Heart left ventricle (tissue), 16 donors: Measurements from ENCODE around the gene EXOSC5. TPM values are rescaled to one million over a fixed set of nuclear protein-coding genes. Genes with fewer than 3 reads are reported as not detected.

Experiments
- ATAC-seq, 4 donors: fragments of 200-7000 bp; cut with Tn5 transposase; one replicate each; pipeline ENCODE4 v1.9.1; 2020 to 2022; ENCODE audit warnings: moderate library complexity in 4 of 4, mild to moderate bottlenecking in 3 of 4, moderate number of reproducible peaks in 1 of 4
- DNase-seq, 5 donors: peaks; one replicate each; pipeline ENCODE4 v3.0.0-alpha.2; 2020
- H3K27ac ChIP-seq, 12 donors: fragments of 200-600 bp; sonication (generic) in 4 of 12; one replicate each; pipeline versions ENCODE4 v1.5.0 to v1.8.0; 2016 to 2022; ENCODE audit warnings: mild to moderate bottlenecking in 2 of 12
- H3K27me3 ChIP-seq, 9 donors: fragments of 200-600 bp; sonication (generic) in 2 of 9; one replicate each; pipeline versions ENCODE4 v1.5.1 to v1.8.0; 2016 to 2022; ENCODE audit warnings: mild to moderate bottlenecking in 3 of 9
- H3K36me3 ChIP-seq, 9 donors: fragments of 200-600 bp; sonication (generic) in 2 of 9; one replicate each; pipeline versions ENCODE4 v1.5.0 to v1.8.0; 2018 to 2022; ENCODE audit warnings: mild to moderate bottlenecking in 2 of 9
- H3K4me1 ChIP-seq, 12 donors: fragments of 200-600 bp; sonication (generic) in 4 of 12; one replicate each; pipeline versions ENCODE4 v1.5.0 to v1.8.0; 2016 to 2022; ENCODE audit warnings: mild to moderate bottlenecking in 3 of 12
- H3K4me3 ChIP-seq, 12 donors: fragments of 200-600 bp; sonication (generic) in 4 of 12; one replicate each; pipeline versions ENCODE4 v1.5.0 to v1.8.0; 2017 to 2022; ENCODE audit warnings: mild to moderate bottlenecking in 9 of 12, moderate library complexity in 4 of 12
- H3K9me3 ChIP-seq, 12 donors: fragments of 200-600 bp; sonication (generic) in 4 of 12; one replicate each; pipeline versions ENCODE4 v1.5.0 to v1.8.0; 2016 to 2022; ENCODE audit warnings: mild to moderate bottlenecking in 1 of 12
- POLR2A ChIP-seq, 2 donors: fragments of 450-650 bp; IDR thresholded peaks; one replicate each; pipeline ENCODE4 v1.6.1; 2017; ENCODE audit warnings: antibody characterized with exemption in 2 of 2, mild to moderate bottlenecking in 2 of 2, moderate library complexity in 2 of 2
- WGBS, 4 donors: extraction: QIAGEN DNeasy Blood & Tissue Kit in 2 of 4; methylation state at CpG; one replicate each; pipeline versions ENCODE4 v1.1.5 to v1.1.7; 2013 to 2018; 5-methylcytosine and 5-hydroxymethylcytosine counted together
- intact Hi-C, 10 donors: fragments of 100-400 bp; cut with DNase I; formaldehyde crosslinking; loops; one replicate each; pipeline versions ENCODE4 v1.11.1 to v1.14.2; 2022
- polyA plus RNA-seq, 2 donors: library from polyadenylated mRNA; stranded (reverse); fragments of 200-250 nt; gene quantifications; one replicate each; pipeline ENCODE4 v1.2.3, GENCODE V29; 2013
- total RNA-seq, 9 donors: library from RNA; depleted of rRNA in 2 of 9; stranded (reverse); fragments of >200 nt in 2 of 9; fragmentation: NEBNext Ultra II Directional in 3 of 9; extraction: Animal tissue kit (Norgen Biotek cat#: 25700) in 3 of 9; gene quantifications; one replicate each; pipeline versions ENCODE4 v1.1.0 to v1.2.4, GENCODE V29; 2016 to 2023
- TF ChIP-seq, protein P1 (sequence below), 12 donors: fragments of 200-600 bp; sonication (generic) in 4 of 12; IDR thresholded peaks; one replicate each; pipeline versions ENCODE4 v1.5.0 to v1.8.0; 2018 to 2022; ENCODE audit warnings: antibody characterized with exemption in 12 of 12, mild to moderate bottlenecking in 5 of 12
- donor health status: ischemic (EF 13 %, LVEDD 7.1; RV severe dilation, severe dysfunction).
- donor health status: healthy with polysubstance abuse.
- donor health status: DM: no; HTN: yes; CAD: no.
- donor health status: DM: no; HTN: no; CAD: no.
- donor health status: ischemic (EF 25% LVEDD 6.9; RV normal size, moderate dysfunction).
- donor health status: ischemic (EF 25% LVEDD 5.7; RV mildly dilated, moderate dysfunction).
- donor health status: healthy.
- donor health status: DM: yes; HTN: yes; CAD: no.
- donor health status: ischemic (EF 35%, LVEDD 5.7; RV mildly dilated, moderate dysfunction).
- donor health status: nonischemic (EF 11% LVEDD 7.7; RV severe dilation, severe dysfunction).
- donor health status: DM: yes; HTN: yes; CAD: no.
- donor health status: PGD.
- donor health status: ischemic (EF 29% LVEDD 5.4; RV normal size, mild dysfunction).
- donor health status: nonischemic (EF 23%, LVEDD 6.1; RV moderate dilation, normal function).

Gene EXOSC5
- total and polyA plus RNA-seq, 11 donors, result 9.6 to 40.4 (median 13.7) TPM

DNA sequence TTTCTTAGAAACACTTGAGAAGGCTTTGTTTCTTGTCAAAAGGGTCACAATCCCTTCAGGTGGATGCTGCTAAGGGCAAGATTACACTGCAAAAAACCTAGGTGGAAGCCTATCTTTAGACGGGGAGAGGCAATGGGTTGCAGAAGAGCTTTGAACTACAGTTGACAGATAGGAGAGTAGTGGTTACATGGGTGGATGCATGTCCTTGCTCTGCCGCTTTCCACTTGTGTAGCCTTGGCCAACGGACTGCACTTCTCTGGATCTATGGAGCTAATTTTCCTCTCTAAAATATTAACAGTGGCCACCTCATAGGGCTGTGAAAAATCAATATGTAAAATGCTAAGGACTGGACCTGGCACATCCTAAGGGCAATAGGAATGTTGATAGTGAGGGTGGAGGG is 1.4 kb upstream of the EXOSC5 start:
- Histone ChIP-seq H3K4me3 (peak overlapping the region; percentile 61 to 99 (median 90)), H3K36me3 (peaks cover 0 to 12% (median 0%) of the 10 kb centered on the region in 9 donors), H3K27ac (peak overlapping the region in 5 of 12 donors; percentile 90 to 98 (median 93)), H3K27me3 (no peaks in the 10 kb centered on the region), H3K4me1 (peaks cover 4 to 54% (median 37%) of the 10 kb centered on the region in 12 donors), H3K9me3 (no peaks in the 10 kb centered on the region)
- whole genome bisulfite sequencing, 4 donors, result 33 to 47% (median 38%) methylated on average over 3 of the region's 3 CpGs
- DNase-seq (no peak), ATAC-seq (no peak)
- intact Hi-C loops, result loop anchor here in 6 of 10 donors (2.0 to 5.0 kb wide), 3 partner anchors 39 to 44 kb away; partner anchors contain the start of genes DMAC2 (in 5 of the 6) and ERICH4 (in 1 of the 6)
- TF ChIP-seq, protein P1, sequence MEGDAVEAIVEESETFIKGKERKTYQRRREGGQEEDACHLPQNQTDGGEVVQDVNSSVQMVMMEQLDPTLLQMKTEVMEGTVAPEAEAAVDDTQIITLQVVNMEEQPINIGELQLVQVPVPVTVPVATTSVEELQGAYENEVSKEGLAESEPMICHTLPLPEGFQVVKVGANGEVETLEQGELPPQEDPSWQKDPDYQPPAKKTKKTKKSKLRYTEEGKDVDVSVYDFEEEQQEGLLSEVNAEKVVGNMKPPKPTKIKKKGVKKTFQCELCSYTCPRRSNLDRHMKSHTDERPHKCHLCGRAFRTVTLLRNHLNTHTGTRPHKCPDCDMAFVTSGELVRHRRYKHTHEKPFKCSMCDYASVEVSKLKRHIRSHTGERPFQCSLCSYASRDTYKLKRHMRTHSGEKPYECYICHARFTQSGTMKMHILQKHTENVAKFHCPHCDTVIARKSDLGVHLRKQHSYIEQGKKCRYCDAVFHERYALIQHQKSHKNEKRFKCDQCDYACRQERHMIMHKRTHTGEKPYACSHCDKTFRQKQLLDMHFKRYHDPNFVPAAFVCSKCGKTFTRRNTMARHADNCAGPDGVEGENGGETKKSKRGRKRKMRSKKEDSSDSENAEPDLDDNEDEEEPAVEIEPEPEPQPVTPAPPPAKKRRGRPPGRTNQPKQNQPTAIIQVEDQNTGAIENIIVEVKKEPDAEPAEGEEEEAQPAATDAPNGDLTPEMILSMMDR (IDR thresholded peaks at IDR 0.05), result no peak
- TF ChIP-seq POLR2A (IDR thresholded peaks at IDR 0.05), result no peak

DNA sequence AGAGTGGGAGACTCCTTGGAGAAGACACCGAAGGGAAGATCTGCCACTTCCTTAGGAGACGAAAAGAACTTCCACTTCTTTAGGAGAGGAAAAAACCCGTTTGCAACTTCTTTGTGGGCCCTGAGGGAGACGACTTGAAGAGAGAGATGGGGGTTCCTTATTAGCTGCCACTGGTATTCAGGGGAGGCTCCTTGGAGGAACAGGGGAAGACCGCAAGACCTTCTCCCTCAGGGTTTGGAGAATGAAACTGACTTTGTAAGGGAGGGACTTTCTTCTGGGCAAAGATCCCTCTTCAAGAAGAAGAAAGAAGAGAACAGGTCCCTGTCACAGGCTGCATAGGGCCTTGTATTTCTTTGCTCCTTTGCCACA is 875 bp upstream of the EXOSC5 start:
- H3K9me3 ChIP-seq, result no peaks in the 10 kb centered on the region
- H3K36me3 ChIP-seq, result peaks cover 0 to 7% (median 0%) of the 10 kb centered on the region in 9 donors
- ATAC-seq (no peak), DNase-seq (no peak)
- intact Hi-C loops, result loop anchor here in 6 of 10 donors (2.0 to 5.0 kb wide), 3 partner anchors 39 to 44 kb away; partner anchors contain the start of genes DMAC2 (in 5 of the 6) and ERICH4 (in 1 of the 6)
- H3K4me1 ChIP-seq, result peaks cover 4 to 48% (median 34%) of the 10 kb centered on the region in 12 donors
- no peaks in the 10 kb centered on the region for H3K27me3 ChIP-seq
- peak overlapping the region; percentile 61 to 99 (median 90) for H3K4me3 ChIP-seq
- TF ChIP-seq, protein P1 (IDR thresholded peaks at IDR 0.05), result no peak
- TF ChIP-seq POLR2A (IDR thresholded peaks at IDR 0.05), result no peak
- 0 to 1% (median 1%) methylated on average over 5 of the region's 5 CpGs for WGBS, 4 donors
- H3K27ac ChIP-seq, result peak overlapping the region; percentile 83 to 98 (median 91)

DNA sequence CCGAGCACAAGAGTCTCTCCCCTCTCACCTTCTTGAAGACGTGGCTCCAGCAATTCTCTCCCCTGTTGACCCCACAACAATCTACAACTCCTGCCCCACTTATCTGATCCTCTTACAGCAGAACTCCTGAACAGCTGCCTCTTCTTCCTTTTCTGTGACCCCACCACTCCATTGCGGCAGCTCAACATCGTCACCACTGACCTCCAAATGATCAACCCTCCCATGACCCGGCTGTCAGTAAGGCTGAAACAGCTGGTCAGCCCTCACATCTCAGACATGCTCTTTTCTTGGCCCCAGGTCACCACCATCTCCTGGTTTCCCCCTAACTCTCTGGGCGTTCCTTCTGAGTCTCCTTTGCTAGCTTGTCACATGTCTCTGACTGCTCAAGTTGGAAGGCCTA is 1.8 kb downstream of the EXOSC5 start:
- DNase-seq, result no peak
- Histone ChIP-seq H3K4me1 (peaks cover 4 to 33% (median 23%) of the 10 kb centered on the region in 12 donors), H3K9me3 (no peaks in the 10 kb centered on the region), H3K27ac (no peak overlapping the region), H3K4me3 (no peak overlapping the region), H3K27me3 (no peaks in the 10 kb centered on the region), H3K36me3 (peaks cover 0 to 21% (median 15%) of the 10 kb centered on the region in 9 donors)
- no peak for TF ChIP-seq POLR2A (IDR thresholded peaks at IDR 0.05)
- TF ChIP-seq, protein P1 (IDR thresholded peaks at IDR 0.05), result no peak
- no peak for ATAC-seq
- intact Hi-C loops, result loop anchor here in 5 of 10 donors (5.0 kb wide), 2 partner anchors 42 to 47 kb away; partner anchors contain the start of genes DMAC2 (in 4 of the 5) and ERICH4 (in 1 of the 5)
- 70 to 76% (median 74%) methylated on average over 6 of the region's 6 CpGs for WGBS, 4 donors

DNA sequence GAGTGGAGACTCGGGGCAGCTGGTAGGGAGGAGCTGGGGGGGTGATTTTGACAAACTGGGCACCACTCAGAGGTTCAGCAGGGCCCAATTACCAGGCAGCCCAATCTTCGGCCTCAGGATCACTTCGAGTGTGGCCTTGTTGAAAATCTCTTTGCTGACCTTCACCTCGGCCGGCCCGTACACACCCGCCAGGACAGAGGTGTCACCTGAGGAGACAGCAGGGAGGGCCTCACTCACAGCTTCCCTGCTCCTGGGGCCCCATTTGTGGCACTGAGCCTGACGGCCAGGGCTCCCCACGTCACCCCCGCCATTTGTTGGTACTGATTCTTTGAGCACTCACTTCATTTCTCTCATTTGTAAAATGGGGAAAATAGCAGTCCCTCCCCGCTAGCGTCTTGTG is 4.4 kb downstream of the EXOSC5 start:
- H3K27me3 ChIP-seq, result no peaks in the 10 kb centered on the region
- H3K36me3 ChIP-seq, result peaks cover 0 to 47% (median 32%) of the 10 kb centered on the region in 9 donors
- peaks cover 0 to 15% (median 9%) of the 10 kb centered on the region in 12 donors for H3K4me1 ChIP-seq
- ATAC-seq (no peak), DNase-seq (no peak)
- TF ChIP-seq, protein P1 (IDR thresholded peaks at IDR 0.05), result no peak
- no peak for TF ChIP-seq POLR2A (IDR thresholded peaks at IDR 0.05)
- WGBS, 4 donors, result 63 to 67% (median 66%) methylated on average over 12 of the region's 12 CpGs
- H3K4me3 ChIP-seq, result no peak overlapping the region
- H3K27ac ChIP-seq, result peak overlapping the region in 1 of 12 donors; percentile 20
- intact Hi-C loops, result no loop called here
- no peaks in the 10 kb centered on the region for H3K9me3 ChIP-seq
